IMR-90 (cell line): ENCODE results near the gene PTPRO.

Source experiments
- CEBPB ChIP-seq: IDR thresholded peaks from 2 replicates; pipeline ENCODE4 v1.6.1; 2012; ENCODE audit warnings: low read depth, low read length, improper control_type of control experiment
- MAZ ChIP-seq: IDR thresholded peaks from 2 replicates; pipeline ENCODE4 v1.6.1; 2012; ENCODE audit warnings: low read depth, mild to moderate bottlenecking, low read length, improper control_type of control experiment, moderate library complexity, borderline replicate concordance
- MXI1 ChIP-seq: IDR thresholded peaks from 2 replicates; pipeline ENCODE4 v1.6.1; 2012; ENCODE audit warnings: low read depth, mild to moderate bottlenecking, low read length, moderate library complexity, borderline replicate concordance
- POLR2A ChIP-seq: IDR thresholded peaks from 2 replicates; pipeline ENCODE4 v1.6.1; 2012; ENCODE audit warnings: mild to moderate bottlenecking, low read depth, low read length
- RAD21 ChIP-seq: IDR thresholded peaks from 2 replicates; pipeline ENCODE4 v1.6.1; 2012; ENCODE audit warnings: low read length, improper control_type of control experiment
- RCOR1 ChIP-seq: IDR thresholded peaks from 2 replicates; pipeline ENCODE4 v1.6.1; 2012; ENCODE audit warnings: mild to moderate bottlenecking, low read length, improper control_type of control experiment; ENCODE audit not compliant: insufficient replicate concordance
- RFX5 ChIP-seq: IDR thresholded peaks from 2 replicates; pipeline ENCODE4 v1.8.0; 2012; ENCODE audit warnings: low read depth, mild to moderate bottlenecking, low read length, moderate library complexity
- USF2 ChIP-seq: fragments of 150-350 bp; IDR thresholded peaks from 2 replicates; pipeline ENCODE4 v1.6.1; 2017; ENCODE audit warnings: mild to moderate bottlenecking, antibody characterized with exemption, low read length, low read depth
- TF ChIP-seq, protein P1 (sequence below): conservative IDR thresholded peaks from 2 replicates; pipeline ENCODE4 v1.5.1; 2012; ENCODE audit warnings: mild to moderate bottlenecking, low read depth, low read length, improper control_type of control experiment
- TF ChIP-seq, protein P2 (sequence below): fragments of 150-350 bp; IDR thresholded peaks from 2 replicates; pipeline ENCODE4 v1.6.1; 2016; ENCODE audit warnings: low read depth, mild to moderate bottlenecking, low read length, moderate library complexity, borderline replicate concordance

GRCh38 chr12:15341371-15341770, 19.1 kb downstream of the PTPRO start:
- TF ChIP-seq POLR2A (no peak), RFX5 (no peak), MXI1 (no peak), USF2 (no peak), MAZ (no peak), RCOR1 (no peak), RAD21 (no peak), CEBPB (no peak)
- TF ChIP-seq, protein P1, sequence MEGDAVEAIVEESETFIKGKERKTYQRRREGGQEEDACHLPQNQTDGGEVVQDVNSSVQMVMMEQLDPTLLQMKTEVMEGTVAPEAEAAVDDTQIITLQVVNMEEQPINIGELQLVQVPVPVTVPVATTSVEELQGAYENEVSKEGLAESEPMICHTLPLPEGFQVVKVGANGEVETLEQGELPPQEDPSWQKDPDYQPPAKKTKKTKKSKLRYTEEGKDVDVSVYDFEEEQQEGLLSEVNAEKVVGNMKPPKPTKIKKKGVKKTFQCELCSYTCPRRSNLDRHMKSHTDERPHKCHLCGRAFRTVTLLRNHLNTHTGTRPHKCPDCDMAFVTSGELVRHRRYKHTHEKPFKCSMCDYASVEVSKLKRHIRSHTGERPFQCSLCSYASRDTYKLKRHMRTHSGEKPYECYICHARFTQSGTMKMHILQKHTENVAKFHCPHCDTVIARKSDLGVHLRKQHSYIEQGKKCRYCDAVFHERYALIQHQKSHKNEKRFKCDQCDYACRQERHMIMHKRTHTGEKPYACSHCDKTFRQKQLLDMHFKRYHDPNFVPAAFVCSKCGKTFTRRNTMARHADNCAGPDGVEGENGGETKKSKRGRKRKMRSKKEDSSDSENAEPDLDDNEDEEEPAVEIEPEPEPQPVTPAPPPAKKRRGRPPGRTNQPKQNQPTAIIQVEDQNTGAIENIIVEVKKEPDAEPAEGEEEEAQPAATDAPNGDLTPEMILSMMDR: no peak
- TF ChIP-seq, protein P2, sequence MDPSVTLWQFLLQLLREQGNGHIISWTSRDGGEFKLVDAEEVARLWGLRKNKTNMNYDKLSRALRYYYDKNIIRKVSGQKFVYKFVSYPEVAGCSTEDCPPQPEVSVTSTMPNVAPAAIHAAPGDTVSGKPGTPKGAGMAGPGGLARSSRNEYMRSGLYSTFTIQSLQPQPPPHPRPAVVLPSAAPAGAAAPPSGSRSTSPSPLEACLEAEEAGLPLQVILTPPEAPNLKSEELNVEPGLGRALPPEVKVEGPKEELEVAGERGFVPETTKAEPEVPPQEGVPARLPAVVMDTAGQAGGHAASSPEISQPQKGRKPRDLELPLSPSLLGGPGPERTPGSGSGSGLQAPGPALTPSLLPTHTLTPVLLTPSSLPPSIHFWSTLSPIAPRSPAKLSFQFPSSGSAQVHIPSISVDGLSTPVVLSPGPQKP: no peak
